ENCODE measurements around the gene C1orf116. TPM values are rescaled to one million over a fixed set of nuclear protein-coding genes. Genes with fewer than 3 reads are reported as not detected.

C1orf116 gene
- total and polyA plus RNA-seq, 10 of the 15 experiments (the other 5 are each of a cell fraction or from before 2014, with no cell fraction given) = 0.01 to 0.08 TPM; not detected in 8

- no peaks in the 10 kb centered on the region for H4K20me1 ChIP-seq (ENCODE audit: control insufficient read depth, insufficient read depth)
- WGBS (ENCODE audit: insufficient coverage, insufficient replicate concordance, low lambda C conversion rate, missing lambda C conversion rate) = 82% methylated on average over 8 of the region's 8 CpGs
- H3K27me3 ChIP-seq (replicated peaks in 1 of 2; ENCODE audit: control insufficient read depth in 2 of 2, insufficient read depth in 2 of 2, low read length in 1 of 2) = no peaks in the 10 kb centered on the region
- in situ Hi-C loops (cut with MboI) (no loop called here), intact Hi-C loops (cut with micrococcal nuclease; ENCODE audit: unreplicated experiment) (no loop called here)
- no peak for FAIRE-seq
- no peaks in the 10 kb centered on the region for H3K36me3 ChIP-seq (ENCODE audit: control insufficient read depth in 2 of 2, insufficient read depth in 2 of 2, low read length in 1 of 2)
- no peak overlapping the region for H3K4me2 ChIP-seq (ENCODE audit: control insufficient read depth, insufficient read depth)
- H3K27ac ChIP-seq (ENCODE audit: control insufficient read depth, insufficient read depth) = no peak overlapping the region
- RAD21 ChIA-PET (ENCODE audit: unreplicated experiment) = interaction anchor here (1.4 to 1.5 kb wide), 2 partner anchors 140 to 359 kb away, joined by 3 to 4 read pairs; no protein-coding TSS in a partner anchor
- H3K79me2 ChIP-seq (ENCODE audit: control insufficient read depth, insufficient read depth, low read length) = no peaks in the 10 kb centered on the region
- H3K4me3 ChIP-seq = no peak overlapping the region
- H3K9ac ChIP-seq (ENCODE audit: control insufficient read depth, insufficient read depth, low read length) = no peak overlapping the region
- H3K4me1 ChIP-seq (ENCODE audit: control insufficient read depth, insufficient read depth, low read length) = peaks cover 12% of the 10 kb centered on the region
- H2AFZ ChIP-seq (ENCODE audit: control insufficient read depth, low read depth, low read length) = no peak overlapping the region
- POLR2A ChIA-PET = no interaction called here
- TF ChIP-seq RB1 (IDR thresholded peaks at IDR 0.05; ENCODE audit: borderline replicate concordance) (no peak), SREBF1 (IDR thresholded peaks at IDR 0.05; ENCODE audit: low read length) (no peak), SP1 (IDR thresholded peaks at IDR 0.05; ENCODE audit: low read depth, low read length) (no peak), ZZZ3 (IDR thresholded peaks at IDR 0.05; ENCODE audit: control insufficient read depth, insufficient read length, low read depth) (no peak), MEF2B (IDR thresholded peaks at IDR 0.05; ENCODE audit: partially characterized antibody, poor library complexity, severe bottlenecking) (no peak), POLR2AphosphoS5 (IDR thresholded peaks at IDR 0.05; ENCODE audit: low read length) (no peak), SMARCA5 (IDR thresholded peaks at IDR 0.05) (no peak), HCFC1 (IDR thresholded peaks at IDR 0.05; ENCODE audit: low read length) (no peak), NR2C1 (IDR thresholded peaks at IDR 0.05) (no peak), BMI1 (IDR thresholded peaks at IDR 0.05; ENCODE audit: borderline replicate concordance) (no peak), SMC3 (IDR thresholded peaks at IDR 0.05; ENCODE audit: borderline replicate concordance, low read length) (no peak)
- TF ChIP-seq, protein P1, sequence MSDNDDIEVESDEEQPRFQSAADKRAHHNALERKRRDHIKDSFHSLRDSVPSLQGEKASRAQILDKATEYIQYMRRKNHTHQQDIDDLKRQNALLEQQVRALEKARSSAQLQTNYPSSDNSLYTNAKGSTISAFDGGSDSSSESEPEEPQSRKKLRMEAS (IDR thresholded peaks at IDR 0.05; ENCODE audit: low read depth, low read length) = no peak
- TF ChIP-seq, protein P2, sequence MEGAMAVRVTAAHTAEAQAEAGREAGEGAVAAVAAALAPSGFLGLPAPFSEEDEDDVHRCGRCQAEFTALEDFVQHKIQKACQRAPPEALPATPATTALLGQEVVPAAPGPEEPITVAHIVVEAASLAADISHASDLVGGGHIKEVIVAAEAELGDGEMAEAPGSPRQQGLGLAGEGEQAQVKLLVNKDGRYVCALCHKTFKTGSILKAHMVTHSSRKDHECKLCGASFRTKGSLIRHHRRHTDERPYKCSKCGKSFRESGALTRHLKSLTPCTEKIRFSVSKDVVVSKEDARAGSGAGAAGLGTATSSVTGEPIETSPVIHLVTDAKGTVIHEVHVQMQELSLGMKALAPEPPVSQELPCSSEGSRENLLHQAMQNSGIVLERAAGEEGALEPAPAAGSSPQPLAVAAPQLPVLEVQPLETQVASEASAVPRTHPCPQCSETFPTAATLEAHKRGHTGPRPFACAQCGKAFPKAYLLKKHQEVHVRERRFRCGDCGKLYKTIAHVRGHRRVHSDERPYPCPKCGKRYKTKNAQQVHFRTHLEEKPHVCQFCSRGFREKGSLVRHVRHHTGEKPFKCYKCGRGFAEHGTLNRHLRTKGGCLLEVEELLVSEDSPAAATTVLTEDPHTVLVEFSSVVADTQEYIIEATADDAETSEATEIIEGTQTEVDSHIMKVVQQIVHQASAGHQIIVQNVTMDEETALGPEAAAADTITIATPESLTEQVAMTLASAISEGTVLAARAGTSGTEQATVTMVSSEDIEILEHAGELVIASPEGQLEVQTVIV (IDR thresholded peaks at IDR 0.05; ENCODE audit: borderline replicate concordance, partially characterized antibody) = no peak
- ATAC-seq = no peak
- SMC1A ChIA-PET (ENCODE audit: uncharacterized antibody, unreplicated experiment) = interaction anchor here (1.3 to 7.7 kb wide), 2 partner anchors 24 to 68 kb away, joined by 3 to 66 read pairs; partner anchors contain the start of gene YOD1
- no TSS peak for BruUV-seq (replicated peaks)
- no peaks in the 10 kb centered on the region for H3K9me3 ChIP-seq (replicated peaks; ENCODE audit: control insufficient read depth, insufficient read depth, low read length)
- DNase-seq (ENCODE audit: low read depth, low spot score) = no peak
- CTCF ChIA-PET = interaction anchor here (1.4 to 10.2 kb wide), 3 partner anchors 8 to 23 kb away, joined by 3 to 131 read pairs (median 11); partner anchors contain the start of genes PFKFB2 and YOD1
Measured at GRCh38 chr1:207072233-207072632, 39.7 kb upstream of the C1orf116 start.
